Measurements from ENCODE around the gene TEC. TPM values are rescaled to one million over a fixed set of nuclear protein-coding genes. Genes with fewer than 3 reads are reported as not detected.

The TEC gene
- polyA plus RNA-seq, 1 donor = 4.6 TPM

GRCh38 chr4:48269861-48270522 is 354 bp upstream of the TEC start:
- peaks cover 6% of the 10 kb centered on the region for H3K4me1 ChIP-seq (ENCODE audit: control insufficient read depth, insufficient read depth, low read length)
- DNase-seq = peak; percentile 84 to 93
- H3K9me3 ChIP-seq (ENCODE audit: control insufficient read depth, low read depth, low read length) = no peaks in the 10 kb centered on the region
- no peaks in the 10 kb centered on the region for H3K36me3 ChIP-seq (ENCODE audit: control insufficient read depth, insufficient read depth, low read length)
- no peaks in the 10 kb centered on the region for H3K27me3 ChIP-seq (ENCODE audit: control insufficient read depth, insufficient read depth, low read length)
- H3K27ac ChIP-seq (ENCODE audit: low read length) = peak overlapping the region; percentile 86
- no CpG with 5 or more reads among the region's 41 CpGs for WGBS (ENCODE audit: insufficient coverage, low lambda C conversion rate)
- peak overlapping the region; percentile 77 for H3K4me3 ChIP-seq (ENCODE audit: low read length)

- H3K27ac ChIP-seq (ENCODE audit: low read length) = no peak overlapping the region
- no peak for DNase-seq
- H3K4me3 ChIP-seq (ENCODE audit: low read length) = no peak overlapping the region
- H3K36me3 ChIP-seq (ENCODE audit: control insufficient read depth, insufficient read depth, low read length) = no peaks in the 10 kb centered on the region
- WGBS (ENCODE audit: insufficient coverage, low lambda C conversion rate) = no CpG with 5 or more reads among the region's 3 CpGs
- peaks cover 6% of the 10 kb centered on the region for H3K4me1 ChIP-seq (ENCODE audit: control insufficient read depth, insufficient read depth, low read length)
- H3K27me3 ChIP-seq (ENCODE audit: control insufficient read depth, insufficient read depth, low read length) = no peaks in the 10 kb centered on the region
- no peaks in the 10 kb centered on the region for H3K9me3 ChIP-seq (ENCODE audit: control insufficient read depth, low read depth, low read length)
Observed at GRCh38 chr4:48267574-48267973, 2.1 kb downstream of the TEC start.

GRCh38 chr4:48266781-48267180 is 2.9 kb downstream of the TEC start:
- H3K27me3 ChIP-seq (ENCODE audit: control insufficient read depth, insufficient read depth, low read length) = no peaks in the 10 kb centered on the region
- no peaks in the 10 kb centered on the region for H3K36me3 ChIP-seq (ENCODE audit: control insufficient read depth, insufficient read depth, low read length)
- no peak overlapping the region for H3K27ac ChIP-seq (ENCODE audit: low read length)
- 100% methylated on average over 3 of the region's 4 CpGs for WGBS (ENCODE audit: insufficient coverage, low lambda C conversion rate)
- no peak overlapping the region for H3K4me3 ChIP-seq (ENCODE audit: low read length)
- H3K4me1 ChIP-seq (ENCODE audit: control insufficient read depth, insufficient read depth, low read length) = peaks cover 6% of the 10 kb centered on the region
- no peak for DNase-seq
- H3K9me3 ChIP-seq (ENCODE audit: control insufficient read depth, low read depth, low read length) = no peaks in the 10 kb centered on the region

GRCh38 chr4:48262926-48263325 is 6.7 kb downstream of the TEC start:
- no peaks in the 10 kb centered on the region for H3K27me3 ChIP-seq (ENCODE audit: control insufficient read depth, insufficient read depth, low read length)
- H3K4me3 ChIP-seq (ENCODE audit: low read length) = no peak overlapping the region
- H3K27ac ChIP-seq (ENCODE audit: low read length) = no peak overlapping the region
- WGBS (ENCODE audit: insufficient coverage, low lambda C conversion rate) = 100% methylated on average over 2 of the region's 3 CpGs
- no peak for DNase-seq
- H3K9me3 ChIP-seq (ENCODE audit: control insufficient read depth, low read depth, low read length) = no peaks in the 10 kb centered on the region
- H3K36me3 ChIP-seq (ENCODE audit: control insufficient read depth, insufficient read depth, low read length) = no peaks in the 10 kb centered on the region
- no peaks in the 10 kb centered on the region for H3K4me1 ChIP-seq (ENCODE audit: control insufficient read depth, insufficient read depth, low read length)

- no peaks in the 10 kb centered on the region for H3K27me3 ChIP-seq (ENCODE audit: control insufficient read depth, insufficient read depth, low read length)
- DNase-seq = no peak
- no CpG with 5 or more reads among the region's 2 CpGs for WGBS (ENCODE audit: insufficient coverage, low lambda C conversion rate)
- H3K4me3 ChIP-seq (ENCODE audit: low read length) = no peak overlapping the region
- H3K4me1 ChIP-seq (ENCODE audit: control insufficient read depth, insufficient read depth, low read length) = no peaks in the 10 kb centered on the region
- no peaks in the 10 kb centered on the region for H3K9me3 ChIP-seq (ENCODE audit: control insufficient read depth, low read depth, low read length)
- H3K27ac ChIP-seq (ENCODE audit: low read length) = no peak overlapping the region
- H3K36me3 ChIP-seq (ENCODE audit: control insufficient read depth, insufficient read depth, low read length) = no peaks in the 10 kb centered on the region
Observed at GRCh38 chr4:48262484-48262883, 7.2 kb downstream of the TEC start.

GRCh38 chr4:48261281-48261680 is 8.4 kb downstream of the TEC start:
- no peak for DNase-seq
- no CpG with 5 or more reads among the region's 1 CpG for WGBS (ENCODE audit: insufficient coverage, low lambda C conversion rate)
- Histone ChIP-seq H3K9me3 (ENCODE audit: control insufficient read depth, low read depth, low read length) (no peaks in the 10 kb centered on the region), H3K27ac (ENCODE audit: low read length) (no peak overlapping the region), H3K36me3 (ENCODE audit: control insufficient read depth, insufficient read depth, low read length) (no peaks in the 10 kb centered on the region), H3K27me3 (ENCODE audit: control insufficient read depth, insufficient read depth, low read length) (no peaks in the 10 kb centered on the region), H3K4me1 (ENCODE audit: control insufficient read depth, insufficient read depth, low read length) (no peaks in the 10 kb centered on the region), H3K4me3 (ENCODE audit: low read length) (no peak overlapping the region)

DNA sequence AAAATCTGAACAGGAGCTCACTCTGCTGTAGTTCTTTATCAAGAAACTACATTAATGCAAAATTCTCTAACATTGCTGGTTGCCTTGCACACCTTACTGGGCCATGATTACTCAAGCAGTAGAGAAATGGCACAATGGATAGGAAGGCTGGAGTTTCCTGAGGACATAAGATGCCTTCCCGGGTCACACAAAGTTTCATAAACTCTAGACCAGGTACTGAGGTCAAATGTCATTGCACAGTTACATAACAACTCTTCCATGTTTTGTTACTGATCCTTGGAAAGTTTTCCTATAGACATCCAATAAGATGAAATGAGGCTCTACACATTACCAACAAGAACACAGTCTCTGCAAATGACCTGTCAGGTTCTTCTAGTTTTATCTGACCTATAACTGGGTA is 9.9 kb downstream of the TEC start:
- Histone ChIP-seq H3K4me3 (ENCODE audit: low read length) (no peak overlapping the region), H3K4me1 (ENCODE audit: control insufficient read depth, insufficient read depth, low read length) (peaks cover 5% of the 10 kb centered on the region), H3K27ac (ENCODE audit: low read length) (no peak overlapping the region), H3K27me3 (ENCODE audit: control insufficient read depth, insufficient read depth, low read length) (no peaks in the 10 kb centered on the region), H3K9me3 (ENCODE audit: control insufficient read depth, low read depth, low read length) (no peaks in the 10 kb centered on the region), H3K36me3 (ENCODE audit: control insufficient read depth, insufficient read depth, low read length) (no peaks in the 10 kb centered on the region)
- no peak for DNase-seq
- WGBS (ENCODE audit: insufficient coverage, low lambda C conversion rate) = no CpG with 5 or more reads among the region's 1 CpG

DNA sequence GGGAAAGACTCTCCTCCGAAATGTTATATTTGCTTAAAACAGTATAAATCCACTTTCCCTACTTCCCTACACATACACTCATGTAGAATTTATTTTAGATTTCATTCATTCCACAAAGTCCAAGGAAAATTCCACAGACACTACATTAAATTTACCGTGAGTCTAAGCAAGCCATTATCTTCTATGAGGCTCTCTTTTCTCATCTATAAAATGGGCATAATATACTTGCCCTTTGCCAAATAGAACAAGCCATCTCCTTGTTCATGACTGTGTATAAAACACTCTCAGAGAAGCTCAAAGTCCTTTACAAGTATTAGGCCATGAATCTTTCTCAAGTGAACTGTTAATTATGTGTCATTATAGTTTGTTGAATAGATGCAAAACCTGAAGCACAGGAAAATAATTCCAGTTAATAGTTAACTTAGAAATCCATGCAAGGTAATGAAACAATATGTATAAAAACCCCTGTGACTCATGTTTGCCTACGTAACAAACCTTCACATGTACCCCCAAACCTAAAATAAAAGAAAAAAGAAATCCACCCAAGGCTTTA is 10.7 kb downstream of the TEC start:
- H3K36me3 ChIP-seq (ENCODE audit: control insufficient read depth, insufficient read depth, low read length) = no peaks in the 10 kb centered on the region
- H3K4me1 ChIP-seq (ENCODE audit: control insufficient read depth, insufficient read depth, low read length) = peaks cover 5% of the 10 kb centered on the region
- no peak overlapping the region for H3K4me3 ChIP-seq (ENCODE audit: low read length)
- no peak overlapping the region for H3K27ac ChIP-seq (ENCODE audit: low read length)
- peak in 1 of 2 donors; percentile 43 for DNase-seq
- H3K9me3 ChIP-seq (ENCODE audit: control insufficient read depth, low read depth, low read length) = no peaks in the 10 kb centered on the region
- no CpG with 5 or more reads among the region's 3 CpGs for WGBS (ENCODE audit: insufficient coverage, low lambda C conversion rate)
- H3K27me3 ChIP-seq (ENCODE audit: control insufficient read depth, insufficient read depth, low read length) = no peaks in the 10 kb centered on the region

DNA sequence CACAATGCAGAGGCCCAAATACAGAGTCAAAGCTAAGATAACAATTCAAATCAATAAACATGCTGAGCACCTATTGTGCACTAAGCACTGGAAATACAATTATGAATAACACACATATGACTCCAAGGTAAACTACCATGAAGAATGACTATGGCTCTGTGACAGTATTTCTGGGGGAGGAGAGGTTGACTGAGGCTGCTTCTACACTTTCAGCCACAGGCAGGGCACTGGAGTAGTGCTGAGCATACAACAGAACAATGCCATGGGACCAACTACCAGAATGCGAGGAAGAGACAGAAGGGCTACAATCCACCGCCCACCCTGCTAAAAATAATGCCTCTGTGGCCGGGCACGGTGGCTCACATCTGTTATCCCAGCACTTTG is 13.7 kb downstream of the TEC start:
- H3K9me3 ChIP-seq (ENCODE audit: control insufficient read depth, low read depth, low read length) = no peaks in the 10 kb centered on the region
- no peak overlapping the region for H3K4me3 ChIP-seq (ENCODE audit: low read length)
- DNase-seq = no peak
- WGBS (ENCODE audit: insufficient coverage, low lambda C conversion rate) = no CpG with 5 or more reads among the region's 4 CpGs
- no peaks in the 10 kb centered on the region for H3K27me3 ChIP-seq (ENCODE audit: control insufficient read depth, insufficient read depth, low read length)
- no peaks in the 10 kb centered on the region for H3K36me3 ChIP-seq (ENCODE audit: control insufficient read depth, insufficient read depth, low read length)
- peaks cover 5% of the 10 kb centered on the region for H3K4me1 ChIP-seq (ENCODE audit: control insufficient read depth, insufficient read depth, low read length)
- no peak overlapping the region for H3K27ac ChIP-seq (ENCODE audit: low read length)

- Histone ChIP-seq H3K9me3 (ENCODE audit: control insufficient read depth, low read depth, low read length) (no peaks in the 10 kb centered on the region), H3K4me1 (ENCODE audit: control insufficient read depth, insufficient read depth, low read length) (peaks cover 5% of the 10 kb centered on the region), H3K36me3 (ENCODE audit: control insufficient read depth, insufficient read depth, low read length) (no peaks in the 10 kb centered on the region), H3K27me3 (ENCODE audit: control insufficient read depth, insufficient read depth, low read length) (no peaks in the 10 kb centered on the region), H3K4me3 (ENCODE audit: low read length) (no peak overlapping the region), H3K27ac (ENCODE audit: low read length) (no peak overlapping the region)
- DNase-seq = no peak
- WGBS (ENCODE audit: insufficient coverage, low lambda C conversion rate) = no CpG with 5 or more reads among the region's 6 CpGs
Observed at GRCh38 chr4:48255072-48255958, 14.3 kb downstream of the TEC start.

Data from large intestine (tissue), 3 donors.